A549 (cell line): ENCODE measurements around the gene PROK2. TPM values are rescaled to one million over a fixed set of nuclear protein-coding genes. Genes with fewer than 3 reads are reported as not detected.

ENCODE experiments used
- ATAC-seq, 2 experiments: fragments of 200-7000 bp in 1 of 2; fragments of >200 bp in 1 of 2; cut with Nextera tagmentation in 1 of 2; cut with Tn5 transposase in 1 of 2; 3 replicates each; pipeline versions ENCODE4 v1.8.0 to v1.9.1; 2018 to 2020; ENCODE audit warnings: mild to moderate bottlenecking in 1 of 2, moderate library complexity in 1 of 2
- CTCF ChIA-PET: fragments of 300-600 bp; sonication (Branson Sonifier 250); formaldehyde crosslinking; extraction: SDS; loops from one replicate; lab custom pipeline; 2021; ENCODE audit warnings: antibody characterized with exemption, inconsistent platforms; lab: Yijun Ruan, JAX
- POLR2A ChIA-PET: fragments of 350-600 bp; formaldehyde crosslinking; extraction: SDS; loops from one replicate; lab custom pipeline; 2021; ENCODE audit warnings: antibody characterized with exemption, inconsistent platforms; lab: Yijun Ruan, JAX
- DNase-seq, 2 experiments: peaks; one replicate each; pipeline versions ENCODE4 v3.0.0 to v3.0.0-alpha.2; 2011 to 2016; ENCODE audit warnings: low read depth in 1 of 2, low spot score in 1 of 2
- FAIRE-seq: peaks from 2 replicates; lab custom pipeline; 2011; peaks lifted over from hg19 to GRCh38; lab: Jason Lieb, UNC
- H3K27ac ChIP-seq, 2 experiments: fragments of >200 bp; sonication (Bioruptor Twin); formaldehyde crosslinking; 3 replicates each; pipeline ENCODE4 v1.5.1; 2016 to 2017
- H3K4me1 ChIP-seq: fragments of >200 bp; sonication (Bioruptor Twin); formaldehyde crosslinking; 3 replicates; pipeline ENCODE4 v1.6.1; 2016
- H3K4me2 ChIP-seq: fragments of >200 bp; sonication (Bioruptor Twin); formaldehyde crosslinking; 3 replicates; pipeline ENCODE4 v1.6.1; 2016
- H3K4me3 ChIP-seq: fragments of >200 bp; sonication (Bioruptor Twin); formaldehyde crosslinking; 3 replicates; pipeline ENCODE4 v1.5.1; 2016
- H3K9me3 ChIP-seq: fragments of >200 bp; sonication (Bioruptor Twin); formaldehyde crosslinking; 3 replicates; pipeline ENCODE4 v1.6.1; 2016
- BHLHE40 ChIP-seq: IDR thresholded peaks from 2 replicates; pipeline ENCODE4 v1.6.1; 2012; ENCODE audit warnings: low read depth, low read length, inconsistent platforms
- CHD2 ChIP-seq: fragments of 150-350 bp; IDR thresholded peaks from 2 replicates; pipeline ENCODE4 v1.6.1; 2014; ENCODE audit warnings: low read length; ENCODE audit not compliant: partially characterized antibody
- EP300 ChIP-seq, 2 experiments: fragments of >200 bp; sonication (Bioruptor Twin); formaldehyde crosslinking; IDR thresholded peaks; 2 replicates in 1 of 2; 3 replicates in 1 of 2; pipeline ENCODE4 v1.6.1; 2016 to 2017
- ESRRA ChIP-seq: fragments of 150-350 bp; IDR thresholded peaks from 2 replicates; pipeline ENCODE4 v1.6.1; 2014; ENCODE audit warnings: mild to moderate bottlenecking, low read length, borderline replicate concordance
- GATA3 ChIP-seq: IDR thresholded peaks from 2 replicates; pipeline ENCODE4 v1.6.1; 2012; ENCODE audit warnings: borderline replicate concordance
- HDAC2 ChIP-seq: fragments of 200-600 bp; sonication (generic); IDR thresholded peaks from 2 replicates; pipeline ENCODE4 v1.6.1; 2016
- HMGXB4 ChIP-seq: fragments of 250-450 bp; sonication (Bioruptor Pico); IDR thresholded peaks from 2 replicates; pipeline ENCODE4 v1.5.0; 2021; ENCODE audit warnings: mild to moderate bottlenecking, moderate library complexity, borderline replicate concordance
- HOXB13 ChIP-seq: fragments of 250-450 bp; sonication (Bioruptor Pico); IDR thresholded peaks from 2 replicates; pipeline ENCODE4 v1.5.0; 2020; ENCODE audit warnings: low read depth, mild to moderate bottlenecking, moderate library complexity
- JUN ChIP-seq, 2 experiments: fragments of >200 bp; sonication (Bioruptor Twin); formaldehyde crosslinking; IDR thresholded peaks; 2 replicates in 1 of 2; 3 replicates in 1 of 2; pipeline ENCODE4 v1.6.1; 2016 to 2017
- JUNB ChIP-seq: fragments of >200 bp; sonication (Bioruptor Twin); formaldehyde crosslinking; IDR thresholded peaks from 2 replicates; pipeline ENCODE4 v1.6.1; 2016
- MAFK ChIP-seq: fragments of 450-650 bp; IDR thresholded peaks from 2 replicates; pipeline ENCODE4 v1.6.1; 2014; ENCODE audit not compliant: partially characterized antibody
- NPAS2 ChIP-seq: fragments of 250-450 bp; sonication (Bioruptor Pico); IDR thresholded peaks from 2 replicates; pipeline ENCODE4 v1.8.0; 2022; ENCODE audit warnings: mild to moderate bottlenecking, moderate library complexity, borderline replicate concordance
- PHF8 ChIP-seq: fragments of 200-600 bp; sonication (generic); IDR thresholded peaks from 2 replicates; pipeline ENCODE4 v1.6.1; 2016; ENCODE audit warnings: low read depth, mild to moderate bottlenecking, antibody characterized with exemption, moderate library complexity, borderline replicate concordance
- POLR2A ChIP-seq: IDR thresholded peaks from 2 replicates; pipeline ENCODE4 v1.6.1; 2012; ENCODE audit warnings: mild to moderate bottlenecking, low read length
- POLR2AphosphoS2 ChIP-seq: conservative IDR thresholded peaks from 2 replicates; pipeline ENCODE4 v1.6.1; 2012; ENCODE audit warnings: low read length, improper control_type of control experiment, inconsistent platforms
- RAD21 ChIP-seq, 2 experiments: fragments of >200 bp in 1 of 2; sonication (Bioruptor Twin) in 1 of 2; formaldehyde crosslinking in 1 of 2; IDR thresholded peaks in 1 of 2; conservative IDR thresholded peaks in 1 of 2; 2 replicates in 1 of 2; 3 replicates in 1 of 2; pipeline ENCODE4 v1.6.1; 2012 to 2018; ENCODE audit warnings: inconsistent platforms in 1 of 2
- RCOR1 ChIP-seq: fragments of 150-350 bp; IDR thresholded peaks from 2 replicates; pipeline ENCODE4 v1.6.1; 2014; ENCODE audit warnings: antibody characterized with exemption, low read length, low read depth
- RFX5 ChIP-seq: fragments of 450-650 bp; IDR thresholded peaks from 2 replicates; pipeline ENCODE4 v1.7.1; 2014; ENCODE audit warnings: antibody characterized with exemption, mild to moderate bottlenecking, moderate library complexity
- RNF2 ChIP-seq: fragments of 200-600 bp; sonication (generic); IDR thresholded peaks from 2 replicates; pipeline ENCODE4 v1.6.1; 2016; ENCODE audit warnings: low read depth, mild to moderate bottlenecking, antibody characterized with exemption, moderate library complexity, borderline replicate concordance
- SMC3 ChIP-seq: fragments of >200 bp; sonication (Bioruptor Twin); formaldehyde crosslinking; IDR thresholded peaks from 3 replicates; pipeline ENCODE4 v1.6.1; 2018; ENCODE audit warnings: inconsistent platforms
- USF2 ChIP-seq: fragments of 450-650 bp; IDR thresholded peaks from 2 replicates; pipeline ENCODE4 v1.6.1; 2014; ENCODE audit warnings: antibody characterized with exemption
- ZC3H11A ChIP-seq: fragments of 450-650 bp; IDR thresholded peaks from 2 replicates; pipeline ENCODE4 v1.6.1; 2014; ENCODE audit warnings: antibody characterized with exemption, mild to moderate bottlenecking
- ZFP36 ChIP-seq: fragments of 450-650 bp; IDR thresholded peaks from 2 replicates; pipeline ENCODE4 v1.6.1; 2014; ENCODE audit warnings: borderline replicate concordance; ENCODE audit not compliant: partially characterized antibody
- ZNF302 ChIP-seq: fragments of 250-450 bp; sonication (Bioruptor Pico); IDR thresholded peaks from 2 replicates; pipeline ENCODE4 v1.9.0; 2021; ENCODE audit warnings: inconsistent platforms, mild to moderate bottlenecking, moderate library complexity
- WGBS: methylation state at CpG from one replicate; pipeline ENCODE4 v1.1.6; 2017; ENCODE audit errors: missing lambda C conversion rate; 5-methylcytosine and 5-hydroxymethylcytosine counted together
- polyA plus RNA-seq, 4 experiments: library from polyadenylated mRNA; depleted of rRNA in 3 of 4; stranded (reverse); fragments of >200 nt; fragmentation: RNase III in 1 of 4; extraction: RNeasy Plus Mini Kit Qiagen cat#74134 plus additional on column Dnase treatment in 1 of 4; gene quantifications; 2 replicates in 3 of 4; 3 replicates in 1 of 4; pipeline ENCODE4 v1.2.3, GENCODE V29; 2011 to 2017
- TF ChIP-seq, protein P1 (sequence below): fragments of 200-600 bp; sonication (generic); IDR thresholded peaks from 2 replicates; pipeline ENCODE4 v1.6.1; 2016; ENCODE audit warnings: antibody characterized with exemption, mild to moderate bottlenecking, moderate library complexity
- TF ChIP-seq, protein P2 (sequence below): fragments of >200 bp; sonication (Bioruptor Twin); formaldehyde crosslinking; IDR thresholded peaks from 3 replicates; pipeline ENCODE4 v1.5.1; 2016

PROK2 gene
- polyA plus RNA-seq, 2 of the 4 experiments (the other 2 are of a cell fraction) = not detected

- H3K4me2 ChIP-seq = peak overlapping the region; percentile 96
- FAIRE-seq = no peak
- no peaks in the 10 kb centered on the region for H3K9me3 ChIP-seq
- ChIA-PET POLR2A (no interaction called here), CTCF (no interaction called here)
- 62% methylated on average over 28 of the region's 28 CpGs for WGBS
- no peak for DNase-seq
- H3K4me3 ChIP-seq = peak overlapping the region; percentile 54; the same call in 2 of the 3 replicates
- no peak for ATAC-seq
- H3K4me1 ChIP-seq = 0 out of 3 replicates have a peak, but pooled peaks cover 3% of the 10 kb centered on the region
- TF ChIP-seq ZNF302 (no peak), EP300 (IDR thresholded peaks at IDR 0.05) (no peak), GATA3 (no peak), ZC3H11A (no peak), POLR2A (no peak), RAD21 (conservative IDR thresholded peaks at IDR 0.05 in 1 of 2, IDR thresholded peaks at IDR 0.05 in 1 of 2) (no peak), JUNB (no peak), MAFK (no peak), HOXB13 (CRISPR knock-in tag) (no peak), RNF2 (no peak), USF2 (no peak), PHF8 (no peak), CHD2 (no peak), HDAC2 (no peak), JUN (IDR thresholded peaks at IDR 0.05) (no peak), RFX5 (no peak), NPAS2 (CRISPR knock-in tag) (no peak), ZFP36 (no peak)
- no peak overlapping the region for H3K27ac ChIP-seq
Measured at GRCh38 chr3:71785532-71786216, 726 bp upstream of the PROK2 start.

- FAIRE-seq (no peak), ATAC-seq (0 out of 6 replicates have a peak, but pooled peaks of 1 of the 2 experiments have one; percentile 16), DNase-seq (no peak)
- Histone ChIP-seq H3K4me2 (peak overlapping the region; percentile 96), H3K9me3 (no peaks in the 10 kb centered on the region), H3K4me1 (0 out of 3 replicates have a peak, but pooled peaks cover 3% of the 10 kb centered on the region), H3K27ac (no peak overlapping the region; a peak in 1 of 6 replicates), H3K4me3 (peak overlapping the region; percentile 54)
- CTCF ChIA-PET = no interaction called here
- WGBS = 30% methylated on average over 22 of the region's 23 CpGs
- POLR2A ChIA-PET = no interaction called here
- TF ChIP-seq POLR2AphosphoS2 (no peak), JUNB (no peak), BHLHE40 (no peak), POLR2A (no peak), HOXB13 (CRISPR knock-in tag) (no peak), RCOR1 (no peak), SMC3 (no peak), ESRRA (no peak), HMGXB4 (CRISPR knock-in tag) (no peak), CHD2 (no peak), GATA3 (no peak)
- TF ChIP-seq, protein P1, sequence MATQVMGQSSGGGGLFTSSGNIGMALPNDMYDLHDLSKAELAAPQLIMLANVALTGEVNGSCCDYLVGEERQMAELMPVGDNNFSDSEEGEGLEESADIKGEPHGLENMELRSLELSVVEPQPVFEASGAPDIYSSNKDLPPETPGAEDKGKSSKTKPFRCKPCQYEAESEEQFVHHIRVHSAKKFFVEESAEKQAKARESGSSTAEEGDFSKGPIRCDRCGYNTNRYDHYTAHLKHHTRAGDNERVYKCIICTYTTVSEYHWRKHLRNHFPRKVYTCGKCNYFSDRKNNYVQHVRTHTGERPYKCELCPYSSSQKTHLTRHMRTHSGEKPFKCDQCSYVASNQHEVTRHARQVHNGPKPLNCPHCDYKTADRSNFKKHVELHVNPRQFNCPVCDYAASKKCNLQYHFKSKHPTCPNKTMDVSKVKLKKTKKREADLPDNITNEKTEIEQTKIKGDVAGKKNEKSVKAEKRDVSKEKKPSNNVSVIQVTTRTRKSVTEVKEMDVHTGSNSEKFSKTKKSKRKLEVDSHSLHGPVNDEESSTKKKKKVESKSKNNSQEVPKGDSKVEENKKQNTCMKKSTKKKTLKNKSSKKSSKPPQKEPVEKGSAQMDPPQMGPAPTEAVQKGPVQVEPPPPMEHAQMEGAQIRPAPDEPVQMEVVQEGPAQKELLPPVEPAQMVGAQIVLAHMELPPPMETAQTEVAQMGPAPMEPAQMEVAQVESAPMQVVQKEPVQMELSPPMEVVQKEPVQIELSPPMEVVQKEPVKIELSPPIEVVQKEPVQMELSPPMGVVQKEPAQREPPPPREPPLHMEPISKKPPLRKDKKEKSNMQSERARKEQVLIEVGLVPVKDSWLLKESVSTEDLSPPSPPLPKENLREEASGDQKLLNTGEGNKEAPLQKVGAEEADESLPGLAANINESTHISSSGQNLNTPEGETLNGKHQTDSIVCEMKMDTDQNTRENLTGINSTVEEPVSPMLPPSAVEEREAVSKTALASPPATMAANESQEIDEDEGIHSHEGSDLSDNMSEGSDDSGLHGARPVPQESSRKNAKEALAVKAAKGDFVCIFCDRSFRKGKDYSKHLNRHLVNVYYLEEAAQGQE = no peak
- TF ChIP-seq, protein P2, sequence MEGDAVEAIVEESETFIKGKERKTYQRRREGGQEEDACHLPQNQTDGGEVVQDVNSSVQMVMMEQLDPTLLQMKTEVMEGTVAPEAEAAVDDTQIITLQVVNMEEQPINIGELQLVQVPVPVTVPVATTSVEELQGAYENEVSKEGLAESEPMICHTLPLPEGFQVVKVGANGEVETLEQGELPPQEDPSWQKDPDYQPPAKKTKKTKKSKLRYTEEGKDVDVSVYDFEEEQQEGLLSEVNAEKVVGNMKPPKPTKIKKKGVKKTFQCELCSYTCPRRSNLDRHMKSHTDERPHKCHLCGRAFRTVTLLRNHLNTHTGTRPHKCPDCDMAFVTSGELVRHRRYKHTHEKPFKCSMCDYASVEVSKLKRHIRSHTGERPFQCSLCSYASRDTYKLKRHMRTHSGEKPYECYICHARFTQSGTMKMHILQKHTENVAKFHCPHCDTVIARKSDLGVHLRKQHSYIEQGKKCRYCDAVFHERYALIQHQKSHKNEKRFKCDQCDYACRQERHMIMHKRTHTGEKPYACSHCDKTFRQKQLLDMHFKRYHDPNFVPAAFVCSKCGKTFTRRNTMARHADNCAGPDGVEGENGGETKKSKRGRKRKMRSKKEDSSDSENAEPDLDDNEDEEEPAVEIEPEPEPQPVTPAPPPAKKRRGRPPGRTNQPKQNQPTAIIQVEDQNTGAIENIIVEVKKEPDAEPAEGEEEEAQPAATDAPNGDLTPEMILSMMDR = no peak
Measured at GRCh38 chr3:71784201-71784913, 591 bp downstream of the PROK2 start.
